BLaER1 (cell line): ENCODE results near the gene TM9SF4.

ENCODE experiments used
- H3K27ac ChIP-seq: shearing (Covaris generic); formaldehyde crosslinking; 2 replicates; pipeline ENCODE4 v1.8.1; 2022
- H3K27me3 ChIP-seq: shearing (Covaris generic); formaldehyde crosslinking; 2 replicates; pipeline ENCODE4 v1.8.1; 2022
- H3K36me3 ChIP-seq: shearing (Covaris generic); formaldehyde crosslinking; 2 replicates; pipeline ENCODE4 v1.8.1; 2022
- H3K4me1 ChIP-seq: shearing (Covaris generic); formaldehyde crosslinking; 2 replicates; pipeline ENCODE4 v1.8.1; 2022
- H3K4me2 ChIP-seq: shearing (Covaris generic); formaldehyde crosslinking; 2 replicates; pipeline ENCODE4 v1.8.1; 2022
- H3K4me3 ChIP-seq: shearing (Covaris generic); formaldehyde crosslinking; 2 replicates; pipeline ENCODE4 v1.8.1; 2022
- H3K9ac ChIP-seq: shearing (Covaris generic); formaldehyde crosslinking; 2 replicates; pipeline ENCODE4 v1.8.1; 2022
- H3K9me3 ChIP-seq: shearing (Covaris generic); formaldehyde crosslinking; 2 replicates; pipeline ENCODE4 v1.8.1; 2022
- H4K20me1 ChIP-seq: shearing (Covaris generic); formaldehyde crosslinking; 2 replicates; pipeline ENCODE4 v1.8.1; 2022
- Cebpa-rat ChIP-seq: shearing (Covaris generic); IDR thresholded peaks from 2 replicates; pipeline ENCODE4 v1.8.1; 2022

The TM9SF4 gene

GRCh38 chr20:32109392-32110172 lies at the start of gene TM9SF4:
TSS of gene TM9SF4 (plus strand) at chr20:32109714. CDS start at chr20:32109741, 27 bp downstream.
- H3K27me3 ChIP-seq, result no peaks in the 10 kb centered on the region
- H4K20me1 ChIP-seq, result peaks cover 42% of the 10 kb centered on the region
- TF ChIP-seq Cebpa-rat, result no peak
- H3K9me3 ChIP-seq, result no peaks in the 10 kb centered on the region
- peak within 1 kb of the TSS; percentile 89 for H3K4me2 ChIP-seq
- H3K36me3 ChIP-seq, result peaks cover 23% of the 10 kb centered on the region
- peaks cover 23% of the 10 kb centered on the region for H3K4me1 ChIP-seq
- H3K27ac ChIP-seq, result peak within 1 kb of the TSS; percentile 99
- H3K9ac ChIP-seq, result peak within 1 kb of the TSS; percentile 99
- peak within 1 kb of the TSS; percentile 85 for H3K4me3 ChIP-seq

- H3K9me3 ChIP-seq, result no peaks in the 10 kb centered on the region
- H3K4me3 ChIP-seq, result no peak overlapping the region
- peak overlapping the region; percentile 44; the same call in 1 of the 2 replicates for H3K27ac ChIP-seq
- H3K4me2 ChIP-seq, result peak overlapping the region; percentile 66
- H3K36me3 ChIP-seq, result no peaks in the 10 kb centered on the region
- peaks cover 26% of the 10 kb centered on the region for H3K4me1 ChIP-seq
- H3K27me3 ChIP-seq, result no peaks in the 10 kb centered on the region
- H3K9ac ChIP-seq, result 0 out of 2 replicates have a peak overlapping the region, but pooled peaks have one; percentile 20
- no peaks in the 10 kb centered on the region for H4K20me1 ChIP-seq
- TF ChIP-seq Cebpa-rat, result no peak
These were observed 46.7 kb upstream of the TM9SF4 start for GRCh38 chr20:32062776-32063170.

- no peak for TF ChIP-seq Cebpa-rat
- Histone ChIP-seq H3K4me3 (no peak overlapping the region), H3K4me2 (peak overlapping the region; percentile 66)
These were observed 45.8 kb upstream of the TM9SF4 start for GRCh38 chr20:32063695-32064094.

GRCh38 chr20:32064667-32065066 lies 44.8 kb upstream of the TM9SF4 start:
- Histone ChIP-seq H3K9ac (no peak overlapping the region), H3K27me3 (no peaks in the 10 kb centered on the region), H3K27ac (no peak overlapping the region), H4K20me1 (no peaks in the 10 kb centered on the region), H3K36me3 (no peaks in the 10 kb centered on the region), H3K9me3 (no peaks in the 10 kb centered on the region), H3K4me3 (no peak overlapping the region), H3K4me2 (no peak overlapping the region), H3K4me1 (peaks cover 43% of the 10 kb centered on the region)
- TF ChIP-seq Cebpa-rat, result no peak

More at GRCh38 chr20:32063695-32064094, 45.8 kb upstream of the TM9SF4 start:
- Histone ChIP-seq H3K27ac (no peak overlapping the region), H3K9me3 (no peaks in the 10 kb centered on the region), H4K20me1 (no peaks in the 10 kb centered on the region), H3K9ac (no peak overlapping the region), H3K36me3 (no peaks in the 10 kb centered on the region), H3K4me1 (peaks cover 33% of the 10 kb centered on the region), H3K27me3 (no peaks in the 10 kb centered on the region)

GRCh38 chr20:32067234-32067821 lies 42.2 kb upstream of the TM9SF4 start:
- Histone ChIP-seq H3K9me3 (no peaks in the 10 kb centered on the region), H3K4me3 (no peak overlapping the region), H3K27me3 (no peaks in the 10 kb centered on the region), H3K27ac (no peak overlapping the region), H3K36me3 (no peaks in the 10 kb centered on the region), H3K9ac (no peak overlapping the region), H3K4me2 (no peak overlapping the region), H3K4me1 (peaks cover 60% of the 10 kb centered on the region), H4K20me1 (no peaks in the 10 kb centered on the region)
- TF ChIP-seq Cebpa-rat, result no peak

GRCh38 chr20:32068174-32068573 lies 41.3 kb upstream of the TM9SF4 start:
- Histone ChIP-seq H3K4me3 (no peak overlapping the region), H3K27ac (peak overlapping the region; percentile 27; the same call in 1 of the 2 replicates), H3K27me3 (no peaks in the 10 kb centered on the region), H4K20me1 (no peaks in the 10 kb centered on the region), H3K36me3 (no peaks in the 10 kb centered on the region), H3K9ac (no peak overlapping the region), H3K4me1 (peaks cover 52% of the 10 kb centered on the region), H3K4me2 (peak overlapping the region; percentile 71), H3K9me3 (no peaks in the 10 kb centered on the region)
- TF ChIP-seq Cebpa-rat, result no peak

GRCh38 chr20:32069711-32070110 lies 39.8 kb upstream of the TM9SF4 start:
- H3K4me2 ChIP-seq, result peak overlapping the region; percentile 71
- H4K20me1 ChIP-seq, result no peaks in the 10 kb centered on the region
- no peaks in the 10 kb centered on the region for H3K36me3 ChIP-seq
- no peak for TF ChIP-seq Cebpa-rat
- peaks cover 46% of the 10 kb centered on the region for H3K4me1 ChIP-seq
- no peak overlapping the region for H3K4me3 ChIP-seq
- no peaks in the 10 kb centered on the region for H3K9me3 ChIP-seq
- no peak overlapping the region; the same call in 1 of the 2 replicates for H3K9ac ChIP-seq
- no peaks in the 10 kb centered on the region for H3K27me3 ChIP-seq
- peak overlapping the region; percentile 62; the same call in 1 of the 2 replicates for H3K27ac ChIP-seq

- H4K20me1 ChIP-seq, result no peaks in the 10 kb centered on the region
- H3K9ac ChIP-seq, result peak overlapping the region; percentile 57; the same call in 1 of the 2 replicates
- H3K4me1 ChIP-seq, result peaks cover 46% of the 10 kb centered on the region
- H3K36me3 ChIP-seq, result no peaks in the 10 kb centered on the region
- peak overlapping the region; percentile 62 for H3K27ac ChIP-seq
- H3K27me3 ChIP-seq, result no peaks in the 10 kb centered on the region
- H3K4me2 ChIP-seq, result peak overlapping the region; percentile 71
- no peaks in the 10 kb centered on the region for H3K9me3 ChIP-seq
- TF ChIP-seq Cebpa-rat, result no peak
- H3K4me3 ChIP-seq, result no peak overlapping the region
These were observed 39.2 kb upstream of the TM9SF4 start for GRCh38 chr20:32070282-32070681.

- Histone ChIP-seq H3K9ac (peak overlapping the region; percentile 57; the same call in 1 of the 2 replicates), H3K27me3 (no peaks in the 10 kb centered on the region), H4K20me1 (no peaks in the 10 kb centered on the region), H3K27ac (peak overlapping the region; percentile 67), H3K4me2 (peak overlapping the region; percentile 71), H3K4me1 (peaks cover 46% of the 10 kb centered on the region), H3K4me3 (no peak overlapping the region), H3K36me3 (no peaks in the 10 kb centered on the region), H3K9me3 (no peaks in the 10 kb centered on the region)
- no peak for TF ChIP-seq Cebpa-rat
These were observed 38.8 kb upstream of the TM9SF4 start for GRCh38 chr20:32070690-32071213.
